Left lung (tissue), 10 donors: ENCODE results near the gene JKAMP. TPM values are rescaled to one million over a fixed set of nuclear protein-coding genes. Genes with fewer than 3 reads are reported as not detected.

ENCODE experiments used
- ATAC-seq: fragments of 200-7000 bp; cut with Tn5 transposase; one replicate; pipeline ENCODE4 v1.9.1; 2020; ENCODE audit warnings: moderate library complexity
- DNase-seq, 4 donors: peaks; one replicate each; pipeline ENCODE4 v3.0.0-alpha.2; 2013 to 2020
- H3K27ac ChIP-seq, 2 donors: fragments of 200-600 bp; sonication (generic) in 1 of 2; one replicate each; pipeline versions ENCODE4 v1.5.0 to v1.8.0; 2020 to 2021
- H3K27me3 ChIP-seq, 2 donors: fragments of 200-600 bp; sonication (generic) in 1 of 2; one replicate each; pipeline versions ENCODE4 v1.5.0 to v1.8.0; 2020 to 2021
- H3K36me3 ChIP-seq, 2 donors: fragments of 200-600 bp; sonication (generic) in 1 of 2; one replicate each; pipeline versions ENCODE4 v1.5.0 to v1.8.0; 2020 to 2021
- H3K4me1 ChIP-seq, 2 donors: fragments of 200-600 bp; one replicate each; pipeline ENCODE4 v1.8.0; 2021
- H3K4me3 ChIP-seq, 2 donors: fragments of 200-600 bp; sonication (generic) in 1 of 2; one replicate each; pipeline versions ENCODE4 v1.5.0 to v1.8.0; 2020 to 2021; ENCODE audit warnings: mild to moderate bottlenecking in 1 of 2
- H3K9me3 ChIP-seq, 2 donors: fragments of 200-600 bp; sonication (generic) in 1 of 2; one replicate each; pipeline versions ENCODE4 v1.5.0 to v1.8.0; 2020 to 2021
- CTCF ChIP-seq, 2 donors: fragments of 200-600 bp; sonication (generic) in 1 of 2; IDR thresholded peaks; one replicate each; pipeline versions ENCODE4 v1.5.0 to v1.8.0; 2021; ENCODE audit warnings: antibody characterized with exemption in 2 of 2
- intact Hi-C, 2 donors: fragments of 100-400 bp; cut with DNase I; formaldehyde crosslinking; loops; one replicate each; pipeline versions ENCODE4 v1.11.2 to v1.14.2; 2022
- polyA plus RNA-seq, 6 donors: library from polyadenylated mRNA; unstranded; fragments of 120-200 nt; gene quantifications; one replicate each; pipeline ENCODE4 v1.2.1, GENCODE V29; 2013; ENCODE audit not compliant: insufficient read length in 6 of 6
- total RNA-seq, 2 donors: library from RNA; stranded (reverse); fragmentation: NEBNext Ultra II Directional; extraction: Animal tissue kit (Norgen Biotek cat#: 25700); gene quantifications; one replicate each; pipeline ENCODE4 v1.2.1, GENCODE V29; 2021
- donor health status: DM: no; HTN: yes; CAD: no.
- donor health status: DM: no; HTN: no; CAD: no.

JKAMP gene
- total and polyA plus RNA-seq, 8 donors: 41.6 to 90.1 (median 81.2) TPM

DNA sequence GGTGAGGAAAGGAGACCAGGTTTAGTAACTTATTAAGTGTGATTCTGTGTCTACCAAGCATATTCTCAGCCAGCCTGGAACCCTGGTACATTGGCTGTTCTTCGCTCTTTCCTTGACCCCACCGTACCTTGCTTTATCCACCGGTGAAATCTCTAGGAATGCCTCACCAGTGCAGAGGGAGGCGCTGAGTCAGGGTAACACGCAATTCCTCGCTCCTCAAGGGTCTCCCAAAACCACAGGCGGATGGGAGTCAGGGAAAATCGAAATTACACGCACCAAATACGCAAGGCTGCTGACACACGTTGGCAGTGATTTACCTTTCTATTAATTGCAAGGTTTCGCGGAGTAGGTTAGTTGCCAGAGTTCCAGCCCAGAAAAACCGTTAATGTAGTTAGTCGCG lies 954 bp upstream of the JKAMP start:
- Histone ChIP-seq H3K27ac (peak overlapping the region; percentile 93 to 96), H3K36me3 (peaks cover 0 to 6% of the 10 kb centered on the region in 2 donors), H3K4me1 (peaks cover 22 to 69% of the 10 kb centered on the region in 2 donors), H3K27me3 (no peaks in the 10 kb centered on the region), H3K9me3 (no peaks in the 10 kb centered on the region), H3K4me3 (peak overlapping the region; percentile 93 to 94)
- ATAC-seq (peak; percentile 11), DNase-seq (no peak)
- intact Hi-C loops: no loop called here
- TF ChIP-seq CTCF (IDR thresholded peaks at IDR 0.05): no peak

- ATAC-seq (peak; percentile 60), DNase-seq (no peak)
- Histone ChIP-seq H3K9me3 (no peaks in the 10 kb centered on the region), H3K27me3 (no peaks in the 10 kb centered on the region), H3K4me3 (peak overlapping the region; percentile 93 to 94), H3K4me1 (peaks cover 22 to 70% of the 10 kb centered on the region in 2 donors), H3K27ac (peak overlapping the region; percentile 93 to 96), H3K36me3 (peaks cover 0 to 11% of the 10 kb centered on the region in 2 donors)
- intact Hi-C loops: no loop called here
- TF ChIP-seq CTCF (IDR thresholded peaks at IDR 0.05): no peak
Measured at GRCh38 chr14:59484639-59485175, 390 bp downstream of the JKAMP start.

- intact Hi-C loops: no loop called here
- Histone ChIP-seq H3K36me3 (peaks cover 0 to 72% of the 10 kb centered on the region in 2 donors), H3K4me3 (no peak overlapping the region), H3K9me3 (no peaks in the 10 kb centered on the region), H3K4me1 (peaks cover 0 to 23% of the 10 kb centered on the region in 2 donors), H3K27ac (no peak overlapping the region), H3K27me3 (no peaks in the 10 kb centered on the region)
- TF ChIP-seq CTCF (IDR thresholded peaks at IDR 0.05): no peak
- ATAC-seq (no peak), DNase-seq (no peak)
Measured at GRCh38 chr14:59490756-59491155, 6.4 kb downstream of the JKAMP start.

- H3K9me3 ChIP-seq: no peaks in the 10 kb centered on the region
- peaks cover 0 to 88% of the 10 kb centered on the region in 2 donors for H3K36me3 ChIP-seq
- DNase-seq: no peak
- H3K27ac ChIP-seq: no peak overlapping the region
- no peaks in the 10 kb centered on the region for H3K27me3 ChIP-seq
- no peak overlapping the region for H3K4me3 ChIP-seq
- H3K4me1 ChIP-seq: peaks cover 0 to 6% of the 10 kb centered on the region in 2 donors
- ATAC-seq: no peak
- TF ChIP-seq CTCF (IDR thresholded peaks at IDR 0.05): no peak
- intact Hi-C loops: no loop called here
Measured at GRCh38 chr14:59492384-59492783, 8.1 kb downstream of the JKAMP start.

GRCh38 chr14:59500732-59501131 lies 16.4 kb downstream of the JKAMP start:
- ATAC-seq: no peak
- TF ChIP-seq CTCF (IDR thresholded peaks at IDR 0.05): no peak
- Histone ChIP-seq H3K4me3 (no peak overlapping the region), H3K36me3 (peaks cover 5 to 57% of the 10 kb centered on the region in 2 donors), H3K9me3 (no peaks in the 10 kb centered on the region), H3K27ac (no peak overlapping the region), H3K4me1 (no peaks in the 10 kb centered on the region), H3K27me3 (no peaks in the 10 kb centered on the region)
- intact Hi-C loops: loop anchor here in 1 of 2 donors (10.0 kb wide), 1 partner anchor 74 kb away; the partner anchor contains the start of gene CCDC175
- no peak for DNase-seq
